GM23338 (cell line): ENCODE measurements around the gene DNAH8. TPM values are rescaled to one million over a fixed set of nuclear protein-coding genes. Genes with fewer than 3 reads are reported as not detected.

ENCODE experiments used
- ATAC-seq: fragments of 200-7000 bp; cut with Tn5 transposase; 3 replicates; pipeline ENCODE4 v1.9.1; 2020
- DNase-seq: peaks from one replicate; pipeline ENCODE4 v3.0.0-alpha.2; 2015; ENCODE audit warnings: low spot score
- H2AFZ ChIP-seq: fragments of 200-600 bp; sonication (generic); 2 replicates; pipeline ENCODE4 v1.8.0; 2016; ENCODE audit warnings: antibody characterized with exemption, mild to moderate bottlenecking, moderate library complexity
- H3F3A ChIP-seq: fragments of 200-600 bp; sonication (generic); replicated peaks from 2 replicates; pipeline ENCODE4 v1.8.0; 2017; ENCODE audit warnings: antibody characterized with exemption, mixed run types, low read depth
- H3K27ac ChIP-seq: fragments of 200-600 bp; sonication (generic); 2 replicates; pipeline ENCODE4 v1.6.1; 2016; ENCODE audit warnings: low read depth
- H3K27me3 ChIP-seq: fragments of 200-600 bp; sonication (generic); 2 replicates; pipeline ENCODE4 v1.8.0; 2016; ENCODE audit warnings: mild to moderate bottlenecking, mixed run types, moderate library complexity; ENCODE audit not compliant: insufficient read depth
- H3K36me3 ChIP-seq: fragments of 200-600 bp; sonication (generic); 2 replicates; pipeline ENCODE4 v1.8.0; 2016; ENCODE audit warnings: mild to moderate bottlenecking; ENCODE audit not compliant: insufficient read depth
- H3K4me1 ChIP-seq: fragments of 200-600 bp; sonication (generic); 2 replicates; pipeline ENCODE4 v1.8.0; 2016; ENCODE audit warnings: mild to moderate bottlenecking, moderate library complexity; ENCODE audit not compliant: insufficient read depth
- H3K4me2 ChIP-seq: fragments of 200-600 bp; sonication (generic); 2 replicates; pipeline ENCODE4 v1.7.1; 2017; ENCODE audit warnings: mixed run types
- H3K4me3 ChIP-seq: fragments of 200-600 bp; sonication (generic); 2 replicates; pipeline ENCODE4 v1.6.1; 2016; ENCODE audit warnings: mixed run types
- H3K79me2 ChIP-seq: fragments of 200-600 bp; sonication (generic); replicated peaks from 2 replicates; pipeline ENCODE4 v1.8.0; 2017; ENCODE audit warnings: mild to moderate bottlenecking; ENCODE audit not compliant: insufficient read depth
- H3K9me2 ChIP-seq: fragments of 200-600 bp; sonication (generic); 2 replicates; pipeline ENCODE4 v1.8.0; 2017; ENCODE audit not compliant: insufficient read depth
- H4K20me1 ChIP-seq: fragments of 200-600 bp; sonication (generic); replicated peaks from 2 replicates; pipeline ENCODE4 v1.8.0; 2017; ENCODE audit warnings: mild to moderate bottlenecking; ENCODE audit not compliant: insufficient read depth
- H3K27ac Mint-ChIP-seq: 2 replicates; pipeline ENCODE4 v1.8.0; 2020; ENCODE audit warnings: inconsistent platforms, mild to moderate bottlenecking, moderate library complexity, mixed read lengths
- H3K27me3 Mint-ChIP-seq: 3 replicates; pipeline ENCODE4 v1.8.0; 2022; ENCODE audit warnings: low read depth, mild to moderate bottlenecking, moderate library complexity, mixed read lengths, inconsistent platforms; ENCODE audit not compliant: insufficient read depth, poor library complexity
- H3K36me3 Mint-ChIP-seq: 3 replicates; pipeline ENCODE4 v1.8.0; 2021; ENCODE audit warnings: low read depth, mild to moderate bottlenecking, inconsistent platforms, moderate library complexity, mixed read lengths
- H3K4me1 Mint-ChIP-seq: 3 replicates; pipeline ENCODE4 v1.8.0; 2020; ENCODE audit warnings: mild to moderate bottlenecking, inconsistent platforms, mixed read lengths
- H3K4me3 Mint-ChIP-seq: 3 replicates; pipeline ENCODE4 v1.8.0; 2021; ENCODE audit warnings: moderate library complexity, mild to moderate bottlenecking, inconsistent platforms, mixed read lengths
- H3K9me3 Mint-ChIP-seq: 3 replicates; pipeline ENCODE4 v1.8.0; 2020; ENCODE audit warnings: moderate library complexity, mild to moderate bottlenecking, inconsistent platforms, mixed read lengths
- CREB1 ChIP-seq: fragments of 250-450 bp; sonication (Bioruptor Pico); IDR thresholded peaks from 2 replicates; pipeline ENCODE4 v1.5.0; 2020; ENCODE audit warnings: low read depth, mild to moderate bottlenecking, moderate library complexity
- CTCF ChIP-seq, 2 experiments: fragments of 200-600 bp in 1 of 2; sonication (generic) in 1 of 2; conservative IDR thresholded peaks; 2 replicates each; pipeline versions ENCODE4 v1.5.1 to v1.6.1; 2016 to 2017; ENCODE audit warnings: antibody characterized with exemption in 2 of 2, low read depth in 2 of 2, mild to moderate bottlenecking in 2 of 2, moderate library complexity in 1 of 2
- JUNB ChIP-seq: IDR thresholded peaks from one replicate; pipeline ENCODE4 v1.6.1; 2016; ENCODE audit warnings: antibody characterized with exemption; ENCODE audit not compliant: unreplicated experiment
- NANOG ChIP-seq: IDR thresholded peaks from 2 replicates; pipeline ENCODE4 v1.6.1; 2016; ENCODE audit warnings: antibody characterized with exemption, borderline replicate concordance
- STAT1 ChIP-seq: IDR thresholded peaks from one replicate; pipeline ENCODE4 v1.6.1; 2016; ENCODE audit warnings: antibody characterized with exemption; ENCODE audit not compliant: unreplicated experiment
- ZNF114 ChIP-seq: fragments of 250-450 bp; sonication (Bioruptor Pico); IDR thresholded peaks from 2 replicates; pipeline ENCODE4 v1.5.0; 2020; ENCODE audit warnings: mild to moderate bottlenecking, moderate library complexity
- ZNF331 ChIP-seq: fragments of 250-450 bp; sonication (Bioruptor Pico); IDR thresholded peaks from 2 replicates; pipeline ENCODE4 v1.5.0; 2020; ENCODE audit warnings: low read depth, mild to moderate bottlenecking, moderate library complexity
- ZNF462 ChIP-seq: fragments of 250-450 bp; sonication (Bioruptor Pico); IDR thresholded peaks from 2 replicates; pipeline ENCODE4 v1.5.0; 2020; ENCODE audit warnings: mild to moderate bottlenecking, moderate library complexity
- polyA plus RNA-seq: library from polyadenylated mRNA; unstranded; fragments of >200 nt; fragmentation: Nextera tagmentation; extraction: Ambion mirVana; gene quantifications from 2 replicates; pipeline ENCODE4 v1.2.1, GENCODE V29; 2016
- total RNA-seq: library from RNA; depleted of rRNA; stranded (reverse); fragments of >200 nt; shearing (Covaris generic); gene quantifications from 2 replicates; pipeline ENCODE4 v1.2.3, GENCODE V29; 2014
- TF ChIP-seq, protein P1 (sequence below): IDR thresholded peaks from 2 replicates; pipeline ENCODE4 v1.6.1; 2016; ENCODE audit warnings: antibody characterized with exemption

DNAH8 gene
- total and polyA plus RNA-seq, 2 experiments from 2014 or later: 0.02 TPM; not detected in 1

- no peak for TF ChIP-seq ZNF462 (CRISPR knock-in tag)
Measured at GRCh38 chr6:39043776-39044175, 328.7 kb downstream of the DNAH8 start (continued).

DNA sequence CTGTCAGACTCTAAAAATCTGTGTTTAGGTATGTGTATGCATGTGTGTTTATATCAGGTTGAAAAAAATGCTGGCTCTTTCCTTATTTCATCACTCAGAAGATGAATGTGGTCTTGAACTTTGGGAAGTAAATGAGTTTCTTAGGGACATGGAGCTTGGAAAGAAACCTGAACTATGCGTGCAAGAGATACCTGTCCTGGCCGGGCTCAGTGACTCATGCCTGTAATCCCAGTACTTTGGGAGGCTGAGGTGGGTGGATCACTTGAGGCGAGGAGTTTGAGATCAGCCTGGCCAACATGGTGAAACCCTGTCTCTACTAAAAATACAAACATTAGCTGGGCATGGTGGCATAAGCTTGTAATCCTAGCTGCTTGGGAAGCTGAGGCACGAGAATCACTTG is 329.1 kb downstream of the DNAH8 start:
- H3K36me3 ChIP-seq: no peaks in the 10 kb centered on the region
- H2AFZ ChIP-seq: no peak overlapping the region
- no peaks in the 10 kb centered on the region for H3K79me2 ChIP-seq
- peaks cover 26% of the 10 kb centered on the region for H3K27me3 ChIP-seq
- H3K4me1 Mint-ChIP-seq: no peaks in the 10 kb centered on the region; the same call in 2 of the 3 replicates
- no peak overlapping the region for H3K4me3 ChIP-seq
- no peaks in the 10 kb centered on the region for H3K9me3 Mint-ChIP-seq
- no peak overlapping the region for H3K4me2 ChIP-seq
- H3K27ac Mint-ChIP-seq: no peak overlapping the region
- no peak overlapping the region for H3K27ac ChIP-seq
- ATAC-seq (no peak), DNase-seq (no peak)
- no peaks in the 10 kb centered on the region for H3K36me3 Mint-ChIP-seq
- H4K20me1 ChIP-seq: no peaks in the 10 kb centered on the region
- H3K9me2 ChIP-seq: peaks cover 7% of the 10 kb centered on the region; the same call in 1 of the 2 replicates
- no peaks in the 10 kb centered on the region for H3F3A ChIP-seq
- peaks cover 7% of the 10 kb centered on the region; the same call in 1 of the 2 replicates for H3K4me1 ChIP-seq
- H3K27me3 Mint-ChIP-seq: peaks cover 29% of the 10 kb centered on the region
- no peak overlapping the region for H3K4me3 Mint-ChIP-seq
- TF ChIP-seq ZNF114 (CRISPR knock-in tag) (no peak), STAT1 (no peak), CREB1 (no peak), ZNF331 (CRISPR knock-in tag) (no peak), NANOG (no peak), CTCF (conservative IDR thresholded peaks at IDR 0.05; ENCODE audit: low read depth in 2 of 2) (no peak), JUNB (no peak)
- TF ChIP-seq, protein P1, sequence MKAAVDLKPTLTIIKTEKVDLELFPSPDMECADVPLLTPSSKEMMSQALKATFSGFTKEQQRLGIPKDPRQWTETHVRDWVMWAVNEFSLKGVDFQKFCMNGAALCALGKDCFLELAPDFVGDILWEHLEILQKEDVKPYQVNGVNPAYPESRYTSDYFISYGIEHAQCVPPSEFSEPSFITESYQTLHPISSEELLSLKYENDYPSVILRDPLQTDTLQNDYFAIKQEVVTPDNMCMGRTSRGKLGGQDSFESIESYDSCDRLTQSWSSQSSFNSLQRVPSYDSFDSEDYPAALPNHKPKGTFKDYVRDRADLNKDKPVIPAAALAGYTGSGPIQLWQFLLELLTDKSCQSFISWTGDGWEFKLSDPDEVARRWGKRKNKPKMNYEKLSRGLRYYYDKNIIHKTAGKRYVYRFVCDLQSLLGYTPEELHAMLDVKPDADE: no peak
